ENCODE results near the gene MECP2. TPM values are rescaled to one million over a fixed set of nuclear protein-coding genes. Genes with fewer than 3 reads are reported as not detected.
"Not testable (repeated sequence)": the region's sequence is repeated elsewhere in the genome, so short reads cannot be mapped to it uniquely, and the experiment has no call there.

The MECP2 gene
- 10 to 100 TPM; 80.7 to 83.0 TPM for total RNA-seq

- no peaks in the 10 kb centered on the region for H3K9me3 Mint-ChIP-seq
- peak within 1 kb of the TSS; percentile 97 for H3K4me3 Mint-ChIP-seq
- POLR2A ChIA-PET, result interaction anchor here (1.0 kb wide), 2 partner anchors 26 to 170 kb away, joined by 3 read pairs; no protein-coding TSS in a partner anchor
Measured at GRCh38 chrX:154097589-154098541, at the start of gene MECP2. Gene MECP2 (minus strand): TSS chrX:154097717.

GRCh38 chrX:154144010-154144409, 46.5 kb upstream of the MECP2 start, which contains the start of gene OPN1LW:
Gene OPN1LW (plus strand): TSS chrX:154144243. CDS start chrX:154144284, 41 bp downstream.
- H3K4me3 Mint-ChIP-seq; DNase-seq; H3K9me3 Mint-ChIP-seq; POLR2A ChIA-PET; H3K4me1 Mint-ChIP-seq; H3K27ac Mint-ChIP-seq; CTCF ChIA-PET; H3K27me3 Mint-ChIP-seq; H3K36me3 Mint-ChIP-seq (ENCODE audit: low read depth): not testable (repeated sequence)

More at GRCh38 chrX:154097589-154098541, at the start of gene MECP2:
- DNase-seq, result peak; percentile 92
- Mint-ChIP-seq H3K27me3 (peaks cover 2% of the 10 kb centered on the region), H3K36me3 (ENCODE audit: low read depth) (peaks cover 16% of the 10 kb centered on the region), H3K4me1 (peaks cover 55% of the 10 kb centered on the region), H3K27ac (peak within 1 kb of the TSS; percentile 96)
- CTCF ChIA-PET, result interaction anchor here (0.8 to 1.5 kb wide), 2 partner anchors 38 to 39 kb away, joined by 3 read pairs; no protein-coding TSS in a partner anchor

GRCh38 chrX:154142950-154143745, 45.6 kb upstream of the MECP2 start:
- peaks cover 7% of the 10 kb centered on the region for H3K4me1 Mint-ChIP-seq
- H3K27me3 Mint-ChIP-seq, result no peaks in the 10 kb centered on the region
- no peaks in the 10 kb centered on the region for H3K36me3 Mint-ChIP-seq (ENCODE audit: low read depth)
- no peaks in the 10 kb centered on the region for H3K9me3 Mint-ChIP-seq
- CTCF ChIA-PET, result no interaction called here
- POLR2A ChIA-PET, result no interaction called here
- no peak for DNase-seq
- no peak overlapping the region for H3K27ac Mint-ChIP-seq
- no peak overlapping the region for H3K4me3 Mint-ChIP-seq

- H3K9me3 Mint-ChIP-seq, result no peaks in the 10 kb centered on the region
- ChIA-PET CTCF (no interaction called here), POLR2A (no interaction called here)
- no peak overlapping the region for H3K27ac Mint-ChIP-seq
- H3K27me3 Mint-ChIP-seq, result no peaks in the 10 kb centered on the region
- no peak overlapping the region for H3K4me3 Mint-ChIP-seq
- peaks cover 13% of the 10 kb centered on the region for H3K4me1 Mint-ChIP-seq
- no peaks in the 10 kb centered on the region for H3K36me3 Mint-ChIP-seq (ENCODE audit: low read depth)
- no peak for DNase-seq
Measured at GRCh38 chrX:154142386-154142785, 44.9 kb upstream of the MECP2 start.

GRCh38 chrX:154140742-154141141, 43.2 kb upstream of the MECP2 start:
- no peaks in the 10 kb centered on the region for H3K36me3 Mint-ChIP-seq (ENCODE audit: low read depth)
- POLR2A ChIA-PET, result no interaction called here
- CTCF ChIA-PET, result no interaction called here
- H3K27me3 Mint-ChIP-seq, result no peaks in the 10 kb centered on the region
- peaks cover 26% of the 10 kb centered on the region for H3K4me1 Mint-ChIP-seq
- no peak for DNase-seq
- H3K27ac Mint-ChIP-seq, result no peak overlapping the region
- no peaks in the 10 kb centered on the region for H3K9me3 Mint-ChIP-seq
- no peak overlapping the region for H3K4me3 Mint-ChIP-seq

GRCh38 chrX:154140206-154140605, 42.7 kb upstream of the MECP2 start:
- no peaks in the 10 kb centered on the region for H3K36me3 Mint-ChIP-seq (ENCODE audit: low read depth)
- no peaks in the 10 kb centered on the region for H3K27me3 Mint-ChIP-seq
- no peaks in the 10 kb centered on the region for H3K9me3 Mint-ChIP-seq
- H3K4me3 Mint-ChIP-seq, result no peak overlapping the region
- CTCF ChIA-PET, result no interaction called here
- no peak overlapping the region for H3K27ac Mint-ChIP-seq
- peaks cover 32% of the 10 kb centered on the region for H3K4me1 Mint-ChIP-seq
- POLR2A ChIA-PET, result no interaction called here
- no peak for DNase-seq

- Mint-ChIP-seq H3K9me3 (no peaks in the 10 kb centered on the region), H3K27ac (no peak overlapping the region), H3K36me3 (ENCODE audit: low read depth) (no peaks in the 10 kb centered on the region), H3K4me1 (peaks cover 39% of the 10 kb centered on the region), H3K27me3 (no peaks in the 10 kb centered on the region), H3K4me3 (no peak overlapping the region)
- ChIA-PET POLR2A (no interaction called here), CTCF (no interaction called here)
- DNase-seq, result no peak
Measured at GRCh38 chrX:154138857-154139256, 41.3 kb upstream of the MECP2 start.

- H3K4me3 Mint-ChIP-seq, result peak overlapping the region; percentile 64
- DNase-seq, result peak; percentile 66
- ChIA-PET CTCF (interaction anchor here (0.6 to 3.7 kb wide), 8 partner anchors 10 to 237 kb away, joined by 3 to 16 read pairs (median 4); partner anchors contain the start of genes FLNA and MECP2), POLR2A (interaction anchor here (1.0 to 2.5 kb wide), 3 partner anchors 13 to 171 kb away, joined by 3 to 17 read pairs (median 6); no protein-coding TSS in a partner anchor)
- H3K27ac Mint-ChIP-seq, result peak overlapping the region; percentile 92
- no peaks in the 10 kb centered on the region for H3K9me3 Mint-ChIP-seq
- no peaks in the 10 kb centered on the region for H3K36me3 Mint-ChIP-seq (ENCODE audit: low read depth)
- peaks cover 39% of the 10 kb centered on the region for H3K4me1 Mint-ChIP-seq
- H3K27me3 Mint-ChIP-seq, result no peaks in the 10 kb centered on the region
Measured at GRCh38 chrX:154136627-154137161, 39.2 kb upstream of the MECP2 start.

GRCh38 chrX:154135458-154136229, 38.1 kb upstream of the MECP2 start:
- ChIA-PET POLR2A (interaction anchor here (1.1 to 2.5 kb wide), 6 partner anchors 12 to 238 kb away, joined by 3 to 17 read pairs (median 4); no protein-coding TSS in a partner anchor), CTCF (interaction anchor here (1.0 to 3.7 kb wide), 6 partner anchors 12 to 173 kb away, joined by 3 to 16 read pairs (median 5); partner anchors contain the start of gene MECP2)
- H3K4me1 Mint-ChIP-seq, result peaks cover 39% of the 10 kb centered on the region
- H3K4me3 Mint-ChIP-seq, result peak overlapping the region; percentile 64
- H3K27me3 Mint-ChIP-seq, result no peaks in the 10 kb centered on the region
- DNase-seq, result no peak
- no peaks in the 10 kb centered on the region for H3K9me3 Mint-ChIP-seq
- no peaks in the 10 kb centered on the region for H3K36me3 Mint-ChIP-seq (ENCODE audit: low read depth)
- peak overlapping the region; percentile 92 for H3K27ac Mint-ChIP-seq

GRCh38 chrX:154132366-154132765, 34.8 kb upstream of the MECP2 start:
- DNase-seq, result no peak
- Mint-ChIP-seq H3K27ac (no peak overlapping the region), H3K27me3 (no peaks in the 10 kb centered on the region), H3K4me1 (peaks cover 26% of the 10 kb centered on the region), H3K36me3 (ENCODE audit: low read depth) (no peaks in the 10 kb centered on the region), H3K9me3 (no peaks in the 10 kb centered on the region), H3K4me3 (no peak overlapping the region)
- POLR2A ChIA-PET, result no interaction called here
- CTCF ChIA-PET, result interaction anchor here (1.1 kb wide), 1 partner anchor 10 kb away, joined by 3 read pairs; no protein-coding TSS in a partner anchor

GRCh38 chrX:154131955-154132354, 34.4 kb upstream of the MECP2 start:
- ChIA-PET POLR2A (no interaction called here), CTCF (interaction anchor here (1.1 kb wide), 1 partner anchor 9 kb away, joined by 3 read pairs; no protein-coding TSS in a partner anchor)
- Mint-ChIP-seq H3K4me3 (no peak overlapping the region), H3K27ac (no peak overlapping the region), H3K27me3 (no peaks in the 10 kb centered on the region), H3K4me1 (peaks cover 22% of the 10 kb centered on the region), H3K36me3 (ENCODE audit: low read depth) (no peaks in the 10 kb centered on the region), H3K9me3 (no peaks in the 10 kb centered on the region)
- no peak for DNase-seq

- ChIA-PET CTCF (interaction anchor here (1.0 to 1.1 kb wide), 2 partner anchors 11 to 182 kb away, joined by 3 to 4 read pairs; no protein-coding TSS in a partner anchor), POLR2A (no interaction called here)
- H3K4me3 Mint-ChIP-seq, result no peak overlapping the region
- H3K27ac Mint-ChIP-seq, result no peak overlapping the region
- H3K4me1 Mint-ChIP-seq, result peaks cover 27% of the 10 kb centered on the region
- no peak for DNase-seq
- no peaks in the 10 kb centered on the region for H3K36me3 Mint-ChIP-seq (ENCODE audit: low read depth)
- H3K27me3 Mint-ChIP-seq, result no peaks in the 10 kb centered on the region
- H3K9me3 Mint-ChIP-seq, result no peaks in the 10 kb centered on the region
Measured at GRCh38 chrX:154126101-154126500, 28.6 kb upstream of the MECP2 start.

Data from activated CD4-positive, alpha-beta memory T cell treated with anti-CD3 and anti-CD28 coated beads, Interleukin-2, amount 10 ng/mL, durations not matched to agents 7 days and 5 days (primary cell).